Measurements from ENCODE around the gene SUSD4.

GRCh38 chr1:223343692-223344091 is 20.3 kb downstream of the SUSD4 start:
- TF ChIP-seq POLR2A (IDR thresholded peaks at IDR 0.05; ENCODE audit: low read depth, low read length) (no peak), SPI1 (IDR thresholded peaks at IDR 0.05; ENCODE audit: low read depth, low read length) (no peak), POLR2AphosphoS5 (IDR thresholded peaks at IDR 0.05; ENCODE audit: low read depth, low read length) (no peak)
